GM19452 (cell line): ENCODE results near the gene GPRIN3.
"Not testable (repeated sequence)": the region's sequence is repeated elsewhere in the genome, so short reads cannot be mapped to it uniquely, and the experiment has no call there.

ENCODE experiments used
- ATAC-seq: cut with Tn5 transposase; IDR thresholded peaks from one replicate; pipeline ENCODE4 v1.9.1; 2021; ENCODE audit not compliant: unreplicated experiment

GPRIN3 gene

DNA sequence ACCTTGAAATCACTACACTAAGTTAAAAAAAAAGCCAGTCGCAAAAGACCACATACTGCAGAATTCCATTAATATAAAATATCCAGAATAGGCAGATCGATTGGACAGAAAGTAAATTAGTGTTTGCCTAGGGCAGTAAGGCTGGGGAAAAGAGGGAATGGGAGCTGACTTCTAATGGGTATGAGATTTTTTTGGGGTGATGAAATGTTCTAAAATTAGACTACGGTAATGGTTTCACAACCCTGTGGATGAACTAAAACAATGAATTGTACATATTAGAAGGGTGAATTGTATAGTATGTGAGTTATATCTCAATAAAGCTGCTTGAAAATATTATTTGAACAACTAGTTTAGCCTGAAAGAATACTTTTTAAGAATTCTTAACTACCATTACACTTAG, 6.7 kb upstream of the GPRIN3 start:
- no peak for ATAC-seq

DNA sequence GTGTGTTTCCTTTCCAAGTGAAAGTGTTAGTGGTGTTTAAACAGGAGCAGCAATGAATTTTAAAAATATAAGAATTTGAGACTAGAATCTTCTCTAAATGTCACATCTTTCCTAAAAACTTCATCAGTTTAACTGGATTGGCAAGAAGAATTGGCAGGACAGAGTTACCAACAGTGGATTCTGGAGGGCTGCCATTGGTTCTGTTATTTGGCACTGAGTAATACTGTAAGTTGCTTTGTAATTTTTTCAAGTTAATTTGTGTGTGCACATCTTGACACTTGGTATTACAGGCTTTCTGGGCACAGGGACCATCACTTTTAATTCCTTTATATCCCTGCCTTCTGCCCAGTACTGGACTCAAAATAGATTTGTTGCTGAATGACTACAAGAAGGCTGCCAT, 4.5 kb upstream of the GPRIN3 start:
- no peak for ATAC-seq

GRCh38 chr4:89311433-89311832, 3.8 kb upstream of the GPRIN3 start:
- ATAC-seq, result no peak

GRCh38 chr4:89309154-89309553, 1.6 kb upstream of the GPRIN3 start:
- not testable (repeated sequence) for ATAC-seq

DNA sequence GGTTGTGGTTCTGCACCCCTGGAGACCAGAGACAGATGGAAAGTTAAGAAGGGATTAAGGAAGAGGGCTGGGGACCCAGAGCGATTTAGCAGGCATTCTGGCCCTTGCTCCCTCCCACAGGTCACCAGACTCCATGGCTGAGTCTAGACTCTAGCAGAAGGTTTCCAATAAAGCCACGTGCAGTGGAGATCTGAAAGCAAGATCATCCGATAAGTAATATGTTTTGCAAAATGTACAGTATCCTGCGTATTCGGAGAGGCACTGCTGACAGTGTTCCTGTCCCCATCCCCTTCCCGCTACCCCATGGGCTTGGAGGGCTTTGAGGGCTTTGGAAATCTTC, 531 bp upstream of the GPRIN3 start:
- no peak for ATAC-seq

DNA sequence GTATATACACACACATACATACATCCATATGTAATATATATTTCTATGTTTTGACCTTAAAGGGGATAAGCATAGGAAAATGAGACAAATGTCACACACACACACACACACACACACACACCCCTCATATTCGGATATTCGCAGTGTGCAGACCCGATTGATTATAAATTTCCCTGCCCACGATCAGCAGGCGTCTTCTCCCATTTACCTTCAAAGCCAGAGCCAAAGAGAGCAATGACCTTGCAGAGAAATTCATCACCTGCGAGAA, 488 bp downstream of the GPRIN3 start:
- ATAC-seq, result no peak

DNA sequence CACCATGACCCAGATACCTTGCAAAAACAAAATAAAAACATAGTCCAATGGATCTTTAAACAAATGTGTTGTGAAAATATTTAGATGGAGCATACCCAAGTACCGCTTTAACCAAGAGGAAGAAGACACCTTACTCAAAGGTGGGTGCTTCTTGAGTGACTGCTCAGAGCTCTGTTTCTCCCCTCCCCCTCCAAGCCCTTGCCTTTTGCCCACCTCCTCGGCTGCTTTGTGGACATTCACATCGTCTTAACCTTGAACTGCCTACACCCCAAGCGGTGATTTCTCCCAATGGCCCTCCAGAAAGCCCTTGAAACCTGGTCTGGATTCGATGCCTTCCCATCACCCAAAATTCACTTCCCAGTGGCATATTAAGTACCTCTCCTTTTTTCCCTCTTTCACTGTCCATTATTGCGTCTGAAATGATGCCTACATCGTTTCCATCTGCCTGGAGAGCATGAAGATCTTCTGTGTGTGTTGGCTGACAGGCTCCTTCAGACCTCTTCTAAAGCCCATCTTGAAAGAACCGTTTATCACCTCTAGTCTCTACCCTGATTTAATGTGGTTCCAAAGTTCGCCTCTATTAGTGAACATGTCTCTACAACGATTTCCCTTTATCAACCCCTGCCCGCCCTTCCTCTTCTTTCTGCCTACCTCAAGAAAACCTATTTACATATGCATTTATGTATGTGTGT, 968 bp downstream of the GPRIN3 start:
- no peak for ATAC-seq

DNA sequence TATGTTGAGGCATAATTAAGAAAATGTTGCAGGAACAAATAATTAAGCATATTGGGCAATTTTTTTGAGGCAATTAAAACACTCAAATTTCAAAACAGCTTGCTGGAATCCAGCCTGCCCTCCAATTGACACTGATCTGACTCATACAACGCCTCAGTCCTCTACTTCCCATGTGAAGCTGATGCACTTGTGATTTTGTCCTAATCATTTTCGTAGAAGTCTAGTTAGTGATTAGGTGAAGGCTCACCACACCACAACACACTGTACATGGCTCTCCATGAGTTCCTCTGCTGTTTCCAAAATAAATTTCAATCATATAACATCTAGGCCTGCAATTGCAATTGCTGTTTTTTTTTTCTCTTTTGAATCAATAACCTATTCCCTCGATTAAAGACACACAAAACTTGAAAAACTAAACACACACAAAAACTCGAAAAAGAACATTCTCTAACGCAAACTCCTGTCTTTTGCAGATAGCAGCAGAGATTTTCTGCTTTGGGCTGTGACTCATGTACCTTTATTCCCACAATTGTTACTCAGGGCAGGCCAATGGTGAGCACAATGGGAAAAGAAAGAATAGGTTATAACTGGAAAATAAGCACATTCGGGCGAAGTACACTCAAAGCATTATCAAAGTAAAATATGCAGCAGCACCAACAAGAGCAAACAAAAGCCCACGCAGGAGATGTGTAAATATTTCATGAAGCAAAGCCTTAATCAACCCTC, 1.7 kb downstream of the GPRIN3 start:
- ATAC-seq, result no peak

- ATAC-seq, result no peak
These were observed 2.6 kb downstream of the GPRIN3 start for GRCh38 chr4:89305028-89305427.

DNA sequence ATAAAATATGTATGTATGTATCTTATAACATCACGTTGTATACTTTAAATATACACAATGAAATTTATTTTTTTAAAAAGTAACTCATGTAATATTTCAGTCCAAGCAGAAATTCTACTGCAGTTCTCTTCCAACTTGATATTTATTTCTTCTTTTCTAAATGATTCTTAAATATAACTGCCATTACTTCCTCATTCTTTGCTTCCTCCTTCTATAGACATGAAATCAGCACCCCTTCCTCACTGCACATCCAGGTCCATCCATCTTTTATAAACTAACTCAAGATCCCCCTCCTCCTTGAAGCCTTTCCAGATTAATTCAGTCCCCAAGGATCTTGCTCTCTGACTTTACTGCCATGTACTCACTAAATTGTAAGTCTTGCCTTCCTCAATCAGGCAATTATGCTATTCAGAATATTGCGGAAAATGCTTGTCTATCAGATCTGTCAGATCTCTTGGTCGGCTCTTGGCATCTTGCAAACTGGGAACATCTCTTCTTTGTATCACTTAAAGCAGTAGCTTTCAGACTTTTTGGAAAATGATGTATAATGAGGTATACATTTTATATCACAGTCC, 3.7 kb downstream of the GPRIN3 start:
- ATAC-seq, result no peak

- no peak for ATAC-seq
These were observed 4.4 kb downstream of the GPRIN3 start for GRCh38 chr4:89303177-89303576.

- ATAC-seq, result no peak
These were observed 5.7 kb downstream of the GPRIN3 start for GRCh38 chr4:89301902-89302301.

DNA sequence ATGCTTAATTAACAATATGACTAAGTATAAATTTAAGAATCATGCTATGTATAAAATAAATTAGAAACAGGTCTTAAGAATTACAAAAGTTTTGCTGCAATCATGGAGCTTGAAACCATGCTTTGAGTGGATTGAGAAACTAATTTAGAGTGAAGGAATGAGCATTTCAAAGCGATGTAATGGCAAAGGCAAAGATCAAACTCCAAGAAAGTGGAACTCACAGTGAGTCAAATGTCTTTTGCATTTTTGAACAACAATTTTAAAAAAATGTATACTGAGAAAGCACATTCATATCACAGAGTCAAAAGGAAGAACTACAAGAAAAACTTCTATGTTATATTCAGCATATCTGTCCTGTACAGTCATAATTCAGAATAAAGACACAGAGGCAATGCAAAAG, 6.6 kb downstream of the GPRIN3 start:
- no peak for ATAC-seq

DNA sequence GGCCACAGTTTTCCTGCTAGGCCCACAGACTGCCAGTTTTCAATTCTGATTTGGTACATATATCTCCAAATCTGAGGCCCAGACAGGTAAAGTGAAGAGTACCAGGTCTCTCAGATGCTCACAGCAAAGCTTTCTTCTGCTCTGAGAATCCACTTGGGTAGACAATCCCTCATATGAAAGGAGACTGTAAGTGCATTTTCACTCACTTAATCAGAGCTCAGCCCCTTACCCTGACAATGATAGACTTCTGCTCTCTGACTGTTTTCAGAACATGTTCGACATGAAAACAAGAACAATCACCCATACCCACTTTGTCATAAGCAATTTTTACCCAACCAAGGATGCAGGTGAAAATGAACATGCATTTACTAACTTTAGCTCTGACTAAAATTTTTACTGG, 7.1 kb downstream of the GPRIN3 start:
- no peak for ATAC-seq

DNA sequence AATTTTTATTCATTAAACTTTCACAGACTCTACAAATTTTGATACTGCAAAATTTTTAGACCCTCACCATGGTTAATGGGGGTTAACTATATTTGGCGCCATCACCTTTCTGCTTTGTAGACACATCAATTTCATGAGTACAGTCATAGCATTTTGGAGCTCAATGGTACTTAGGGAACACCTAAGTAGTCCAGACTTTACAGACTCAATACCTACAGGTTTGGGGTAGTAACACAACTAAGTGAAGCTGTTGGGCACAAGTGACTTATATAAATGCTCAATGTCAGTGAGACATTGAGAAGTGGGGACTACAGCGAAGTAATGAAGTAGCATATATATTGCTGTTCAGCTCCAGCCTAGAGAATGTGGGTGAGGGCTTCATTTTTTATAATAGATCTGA, 7.5 kb downstream of the GPRIN3 start:
- ATAC-seq, result no peak

- peak; percentile 39 for ATAC-seq
These were observed 8.3 kb downstream of the GPRIN3 start for GRCh38 chr4:89299153-89299791.

DNA sequence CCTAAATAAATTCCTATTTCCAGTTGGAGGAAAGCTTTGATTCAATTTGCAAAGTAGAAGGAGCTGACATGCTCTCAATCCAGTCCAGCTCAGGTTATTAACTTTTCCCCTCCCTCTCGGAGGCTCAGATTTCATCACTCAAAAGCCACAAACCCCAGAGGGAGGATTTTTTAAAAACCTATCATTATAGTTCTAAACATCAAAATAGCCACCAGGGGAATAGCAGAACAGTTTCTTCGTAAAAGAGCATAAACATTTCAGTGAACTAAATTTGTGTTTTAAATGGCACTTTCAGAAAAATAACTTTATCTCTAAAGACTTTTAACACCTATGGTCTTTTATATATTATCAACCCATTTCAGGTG, 8.8 kb downstream of the GPRIN3 start:
- peak; percentile 7 for ATAC-seq

- ATAC-seq, result peak; percentile 39
These were observed 9.4 kb downstream of the GPRIN3 start for GRCh38 chr4:89298155-89298554.

DNA sequence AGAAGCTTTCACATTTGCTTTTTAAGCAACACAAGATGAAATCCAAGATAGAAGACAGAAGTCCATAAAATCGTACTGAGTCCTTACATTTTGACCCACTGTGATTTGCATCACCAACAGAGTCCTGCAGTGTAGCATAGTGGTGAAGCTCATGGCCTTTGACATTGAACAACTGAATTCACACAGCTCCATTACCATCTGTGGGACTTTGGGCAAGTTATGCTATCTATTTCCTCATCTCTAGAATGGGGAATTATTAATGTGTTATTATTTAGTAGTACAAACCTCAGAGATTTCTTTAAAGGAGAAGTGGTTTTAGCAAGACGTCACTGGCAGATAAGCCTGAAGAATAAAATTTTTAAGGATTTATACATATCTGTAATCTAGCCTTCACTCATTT, 10.7 kb downstream of the GPRIN3 start:
- ATAC-seq, result no peak

- no peak for ATAC-seq
These were observed 11.2 kb downstream of the GPRIN3 start for GRCh38 chr4:89296399-89296798.

GRCh38 chr4:89295415-89295927, 12.1 kb downstream of the GPRIN3 start:
- ATAC-seq, result no peak

GRCh38 chr4:89294573-89295269, 12.9 kb downstream of the GPRIN3 start:
- ATAC-seq, result peak; percentile 79
